ENCODE data around the gene SIRT2. TPM values are rescaled to one million over a fixed set of nuclear protein-coding genes. Genes with fewer than 3 reads are reported as not detected.

The SIRT2 gene
- total RNA-seq, 1 donor from 2014 or later = 38.0 TPM

DNA sequence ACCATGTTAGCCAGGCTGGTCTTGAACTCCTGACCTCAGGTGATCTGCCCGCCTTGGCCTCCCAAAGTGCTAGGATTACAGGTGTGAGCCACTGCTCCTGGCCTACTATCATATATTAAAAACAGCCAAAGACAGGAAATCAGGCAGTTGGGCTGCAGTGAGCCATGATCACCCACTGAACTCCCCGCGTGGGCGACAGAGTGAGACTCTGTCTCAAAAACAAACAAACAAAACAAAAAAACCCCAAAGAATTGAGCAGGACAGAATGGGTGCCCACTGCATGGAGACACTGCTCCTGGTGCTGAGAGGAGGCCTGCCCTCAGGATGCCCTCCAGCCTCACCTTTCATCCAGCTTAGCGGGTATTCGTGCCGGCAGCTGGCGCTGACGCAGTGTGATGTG lies 16.1 kb downstream of the SIRT2 start:
- Mint-ChIP-seq H3K4me1 (ENCODE audit: low read depth) (peaks cover 5% of the 10 kb centered on the region), H3K27ac (no peak overlapping the region), H3K36me3 (ENCODE audit: insufficient read depth) (peaks cover 1% of the 10 kb centered on the region)

DNA sequence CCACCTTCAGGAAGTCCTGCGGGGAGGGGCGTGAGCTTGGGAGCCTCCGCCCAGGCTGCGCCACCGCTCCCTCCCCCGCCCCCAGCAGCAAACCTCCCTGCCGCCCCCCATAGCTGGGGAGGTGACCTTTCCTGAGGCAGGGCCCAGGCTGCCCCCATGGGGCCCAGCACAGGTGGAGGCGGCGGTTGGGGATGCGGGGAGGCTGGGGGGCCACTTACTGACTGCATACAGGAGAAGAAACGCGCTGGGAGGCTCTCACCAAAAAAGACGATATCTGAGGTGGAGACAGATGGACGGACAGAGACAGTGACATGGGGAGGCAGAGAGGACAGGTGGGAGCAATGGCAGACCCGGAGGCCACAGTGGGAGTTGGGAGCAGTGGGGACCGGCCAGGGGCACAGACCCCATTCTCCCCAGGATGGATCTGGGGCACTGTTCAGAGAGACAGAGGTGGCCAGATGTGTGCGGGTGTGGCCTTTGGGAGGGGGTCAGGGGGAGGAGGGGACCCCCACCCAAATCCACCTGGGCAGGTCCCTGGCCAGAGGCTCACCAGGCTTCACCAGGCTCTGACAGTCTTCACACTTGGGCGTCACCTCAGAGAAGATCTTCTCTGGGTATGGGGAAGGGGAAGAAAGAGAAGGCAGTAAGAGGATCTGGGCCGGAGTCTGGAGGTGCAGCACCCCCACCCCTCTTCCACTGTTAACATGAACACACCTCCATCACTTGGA lies 18.4 kb downstream of the SIRT2 start:
- H3K9me3 Mint-ChIP-seq (ENCODE audit: low read depth) = no peaks in the 10 kb centered on the region
- no peaks in the 10 kb centered on the region for H3K27me3 Mint-ChIP-seq
- no peak for TF ChIP-seq CTCF (IDR thresholded peaks at IDR 0.05; ENCODE audit: unreplicated experiment)
- H3K36me3 Mint-ChIP-seq (ENCODE audit: insufficient read depth) = peaks cover 1% of the 10 kb centered on the region
- DNase-seq (ENCODE audit: low spot score, unreplicated experiment) = no peak
- H3K4me3 Mint-ChIP-seq (ENCODE audit: low read depth) = no peak overlapping the region
- peaks cover 18% of the 10 kb centered on the region for H3K4me1 Mint-ChIP-seq (ENCODE audit: low read depth)
- H3K27ac Mint-ChIP-seq = peak overlapping the region; percentile 74

More for the DNA sequence above, 16.1 kb downstream of the SIRT2 start:
- no peak for DNase-seq (ENCODE audit: low spot score, unreplicated experiment)
- H3K4me3 Mint-ChIP-seq (ENCODE audit: low read depth) = no peak overlapping the region
- no peak for TF ChIP-seq CTCF (IDR thresholded peaks at IDR 0.05; ENCODE audit: unreplicated experiment)
- H3K27me3 Mint-ChIP-seq = no peaks in the 10 kb centered on the region
- no peaks in the 10 kb centered on the region for H3K9me3 Mint-ChIP-seq (ENCODE audit: low read depth)

DNA sequence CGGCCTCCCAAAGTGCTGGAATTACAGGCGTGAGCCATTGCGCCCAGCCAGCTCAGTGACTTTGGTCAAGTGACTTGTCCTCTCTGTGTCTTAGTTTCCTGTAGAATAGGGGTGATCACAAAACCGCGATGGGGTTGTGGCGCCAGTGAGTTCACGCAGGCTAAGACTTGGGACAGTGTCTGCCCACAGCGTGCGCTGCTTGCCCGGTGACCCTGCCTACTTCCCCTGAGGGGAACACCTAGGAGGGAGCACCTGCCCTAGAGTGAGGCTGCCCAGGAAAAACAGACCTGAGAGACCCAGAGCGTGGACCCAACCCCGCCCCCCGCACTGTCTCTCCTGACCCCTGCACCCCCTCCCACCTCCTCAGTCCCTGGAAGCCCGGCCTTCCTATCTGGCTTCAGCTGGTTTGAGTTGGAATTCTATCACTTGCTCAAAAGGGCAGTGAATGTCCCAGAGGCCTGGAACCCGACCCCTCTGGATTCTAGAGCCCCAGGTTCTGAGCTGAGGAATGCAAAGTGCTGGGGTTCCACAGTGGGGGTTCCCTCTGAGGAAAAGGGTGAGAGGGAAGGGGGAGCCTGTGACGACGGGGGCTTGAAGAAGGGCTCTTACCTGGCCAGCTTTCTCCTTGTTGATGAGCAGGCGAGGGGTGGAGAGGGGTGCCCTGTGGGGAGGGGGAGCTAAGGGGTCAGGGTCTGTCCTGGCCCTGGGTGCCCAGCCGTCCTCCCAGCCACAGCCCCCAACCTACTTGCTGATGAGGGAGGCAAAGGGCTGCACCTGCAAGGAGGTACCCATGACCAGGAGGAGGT lies 19.1 kb downstream of the SIRT2 start:
- H3K4me3 Mint-ChIP-seq (ENCODE audit: low read depth) = no peak overlapping the region
- no peaks in the 10 kb centered on the region for H3K27me3 Mint-ChIP-seq
- no peak overlapping the region for H3K27ac Mint-ChIP-seq
- DNase-seq (ENCODE audit: low spot score, unreplicated experiment) = no peak
- TF ChIP-seq CTCF (IDR thresholded peaks at IDR 0.05; ENCODE audit: unreplicated experiment) = no peak
- peaks cover 1% of the 10 kb centered on the region for H3K36me3 Mint-ChIP-seq (ENCODE audit: insufficient read depth)
- no peaks in the 10 kb centered on the region for H3K9me3 Mint-ChIP-seq (ENCODE audit: low read depth)
- H3K4me1 Mint-ChIP-seq (ENCODE audit: low read depth) = peaks cover 18% of the 10 kb centered on the region

DNA sequence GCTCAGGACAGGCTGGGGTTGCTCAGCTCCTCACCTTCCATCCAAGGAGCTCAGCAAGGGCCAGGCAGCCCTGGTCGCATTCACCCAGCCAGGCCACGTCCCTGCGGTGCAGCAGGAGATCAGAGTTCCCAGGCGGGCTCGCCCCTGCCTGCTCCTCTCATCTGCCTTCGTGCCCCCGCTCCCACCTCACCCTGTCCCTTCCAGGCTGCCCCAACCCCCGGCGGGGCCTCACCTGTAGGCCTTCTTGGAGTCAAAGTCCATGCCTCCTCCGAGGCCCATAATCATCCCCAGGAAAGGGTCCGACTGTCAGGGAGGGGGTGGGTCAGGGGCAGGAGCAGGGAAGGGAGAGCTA lies 20.0 kb downstream of the SIRT2 start:
- no peak overlapping the region for H3K27ac Mint-ChIP-seq
- H3K4me1 Mint-ChIP-seq (ENCODE audit: low read depth) = peaks cover 18% of the 10 kb centered on the region
- no peaks in the 10 kb centered on the region for H3K27me3 Mint-ChIP-seq
- H3K9me3 Mint-ChIP-seq (ENCODE audit: low read depth) = no peaks in the 10 kb centered on the region
- no peak for DNase-seq (ENCODE audit: low spot score, unreplicated experiment)
- no peak overlapping the region for H3K4me3 Mint-ChIP-seq (ENCODE audit: low read depth)
- no peak for TF ChIP-seq CTCF (IDR thresholded peaks at IDR 0.05; ENCODE audit: unreplicated experiment)
- H3K36me3 Mint-ChIP-seq (ENCODE audit: insufficient read depth) = peaks cover 1% of the 10 kb centered on the region

GRCh38 chr19:38878575-38879399 lies 20.6 kb downstream of the SIRT2 start:
- H3K4me1 Mint-ChIP-seq (ENCODE audit: low read depth) = peaks cover 18% of the 10 kb centered on the region

More at GRCh38 chr19:38878575-38879399, 20.6 kb downstream of the SIRT2 start:
- TF ChIP-seq CTCF (IDR thresholded peaks at IDR 0.05; ENCODE audit: unreplicated experiment) = no peak
- Mint-ChIP-seq H3K9me3 (ENCODE audit: low read depth) (no peaks in the 10 kb centered on the region), H3K4me3 (ENCODE audit: low read depth) (no peak overlapping the region), H3K27me3 (no peaks in the 10 kb centered on the region), H3K36me3 (ENCODE audit: insufficient read depth) (peaks cover 1% of the 10 kb centered on the region), H3K27ac (peak overlapping the region; percentile 29)
- DNase-seq (ENCODE audit: low spot score, unreplicated experiment) = no peak
